ENCODE results near the gene CXCL3.

The CXCL3 gene

GRCh38 chr4:74015126-74015780, 23.2 kb downstream of the CXCL3 start:
- no peaks in the 10 kb centered on the region for H3K9me3 ChIP-seq (ENCODE audit: insufficient read depth, low read length)
- H3K9ac ChIP-seq (ENCODE audit: insufficient read length, low read depth): no peak overlapping the region
- H3K4me1 ChIP-seq (ENCODE audit: insufficient read depth, insufficient read length): no peaks in the 10 kb centered on the region
- no peak for DNase-seq (ENCODE audit: low read depth, low spot score)
- TF ChIP-seq YY1 (IDR thresholded peaks at IDR 0.05; ENCODE audit: insufficient read depth, insufficient read length) (no peak), ZNF274 (IDR thresholded peaks at IDR 0.05; ENCODE audit: low read depth, low read length) (no peak), SUZ12 (IDR thresholded peaks at IDR 0.05; ENCODE audit: extremely low read depth, insufficient read depth, insufficient read length) (no peak)
- no peaks in the 10 kb centered on the region for H3K27me3 ChIP-seq (ENCODE audit: insufficient read depth, insufficient read length)
- H3K36me3 ChIP-seq (ENCODE audit: insufficient read depth, insufficient read length, low read length): no peaks in the 10 kb centered on the region
- no peak overlapping the region for H3K4me3 ChIP-seq (ENCODE audit: insufficient read length, low read depth)

- Histone ChIP-seq H3K4me3 (ENCODE audit: insufficient read length, low read depth) (no peak overlapping the region), H3K9me3 (ENCODE audit: insufficient read depth, low read length) (no peaks in the 10 kb centered on the region), H3K27me3 (ENCODE audit: insufficient read depth, insufficient read length) (no peaks in the 10 kb centered on the region), H3K36me3 (ENCODE audit: insufficient read depth, insufficient read length, low read length) (no peaks in the 10 kb centered on the region), H3K4me1 (ENCODE audit: insufficient read depth, insufficient read length) (no peaks in the 10 kb centered on the region), H3K9ac (ENCODE audit: insufficient read length, low read depth) (no peak overlapping the region)
- TF ChIP-seq SUZ12 (IDR thresholded peaks at IDR 0.05; ENCODE audit: extremely low read depth, insufficient read depth, insufficient read length) (no peak), YY1 (IDR thresholded peaks at IDR 0.05; ENCODE audit: insufficient read depth, insufficient read length) (no peak), ZNF274 (IDR thresholded peaks at IDR 0.05; ENCODE audit: low read depth, low read length) (no peak)
- no peak for DNase-seq (ENCODE audit: low read depth, low spot score)
Observed at GRCh38 chr4:74014332-74014731, 24.2 kb downstream of the CXCL3 start.

GRCh38 chr4:74013264-74013663, 25.2 kb downstream of the CXCL3 start:
- no peak for DNase-seq (ENCODE audit: low read depth, low spot score)
- no peak overlapping the region for H3K4me3 ChIP-seq (ENCODE audit: insufficient read length, low read depth)
- TF ChIP-seq ZNF274 (IDR thresholded peaks at IDR 0.05; ENCODE audit: low read depth, low read length): no peak
- TF ChIP-seq SUZ12 (IDR thresholded peaks at IDR 0.05; ENCODE audit: extremely low read depth, insufficient read depth, insufficient read length): no peak
- no peak for TF ChIP-seq YY1 (IDR thresholded peaks at IDR 0.05; ENCODE audit: insufficient read depth, insufficient read length)
- H3K36me3 ChIP-seq (ENCODE audit: insufficient read depth, insufficient read length, low read length): no peaks in the 10 kb centered on the region
- H3K4me1 ChIP-seq (ENCODE audit: insufficient read depth, insufficient read length): no peaks in the 10 kb centered on the region
- H3K9ac ChIP-seq (ENCODE audit: insufficient read length, low read depth): no peak overlapping the region
- no peaks in the 10 kb centered on the region for H3K27me3 ChIP-seq (ENCODE audit: insufficient read depth, insufficient read length)
- no peaks in the 10 kb centered on the region for H3K9me3 ChIP-seq (ENCODE audit: insufficient read depth, low read length)

- Histone ChIP-seq H3K4me3 (ENCODE audit: insufficient read length, low read depth) (no peak overlapping the region), H3K4me1 (ENCODE audit: insufficient read depth, insufficient read length) (no peaks in the 10 kb centered on the region), H3K27me3 (ENCODE audit: insufficient read depth, insufficient read length) (no peaks in the 10 kb centered on the region), H3K9ac (ENCODE audit: insufficient read length, low read depth) (no peak overlapping the region), H3K9me3 (ENCODE audit: insufficient read depth, low read length) (no peaks in the 10 kb centered on the region), H3K36me3 (ENCODE audit: insufficient read depth, insufficient read length, low read length) (no peaks in the 10 kb centered on the region)
- TF ChIP-seq SUZ12 (IDR thresholded peaks at IDR 0.05; ENCODE audit: extremely low read depth, insufficient read depth, insufficient read length) (no peak), YY1 (IDR thresholded peaks at IDR 0.05; ENCODE audit: insufficient read depth, insufficient read length) (no peak), ZNF274 (IDR thresholded peaks at IDR 0.05; ENCODE audit: low read depth, low read length) (no peak)
- no peak for DNase-seq (ENCODE audit: low read depth, low spot score)
Observed at GRCh38 chr4:74012130-74012529, 26.4 kb downstream of the CXCL3 start.

- Histone ChIP-seq H3K4me1 (ENCODE audit: insufficient read depth, insufficient read length) (no peaks in the 10 kb centered on the region), H3K9ac (ENCODE audit: insufficient read length, low read depth) (no peak overlapping the region), H3K9me3 (ENCODE audit: insufficient read depth, low read length) (no peaks in the 10 kb centered on the region), H3K36me3 (ENCODE audit: insufficient read depth, insufficient read length, low read length) (no peaks in the 10 kb centered on the region), H3K27me3 (ENCODE audit: insufficient read depth, insufficient read length) (no peaks in the 10 kb centered on the region), H3K4me3 (ENCODE audit: insufficient read length, low read depth) (no peak overlapping the region)
- TF ChIP-seq ZNF274 (IDR thresholded peaks at IDR 0.05; ENCODE audit: low read depth, low read length): no peak
- no peak for TF ChIP-seq SUZ12 (IDR thresholded peaks at IDR 0.05; ENCODE audit: extremely low read depth, insufficient read depth, insufficient read length)
- no peak for TF ChIP-seq YY1 (IDR thresholded peaks at IDR 0.05; ENCODE audit: insufficient read depth, insufficient read length)
- no peak for DNase-seq (ENCODE audit: low read depth, low spot score)
Observed at GRCh38 chr4:74009307-74009706, 29.2 kb downstream of the CXCL3 start.

GRCh38 chr4:74006009-74006476, 32.4 kb downstream of the CXCL3 start:
- Histone ChIP-seq H3K9ac (ENCODE audit: insufficient read length, low read depth) (no peak overlapping the region), H3K4me3 (ENCODE audit: insufficient read length, low read depth) (no peak overlapping the region), H3K27me3 (ENCODE audit: insufficient read depth, insufficient read length) (no peaks in the 10 kb centered on the region), H3K4me1 (ENCODE audit: insufficient read depth, insufficient read length) (no peaks in the 10 kb centered on the region), H3K9me3 (ENCODE audit: insufficient read depth, low read length) (no peaks in the 10 kb centered on the region), H3K36me3 (ENCODE audit: insufficient read depth, insufficient read length, low read length) (no peaks in the 10 kb centered on the region)
- no peak for DNase-seq (ENCODE audit: low read depth, low spot score)
- no peak for TF ChIP-seq ZNF274 (IDR thresholded peaks at IDR 0.05; ENCODE audit: low read depth, low read length)
- TF ChIP-seq YY1 (IDR thresholded peaks at IDR 0.05; ENCODE audit: insufficient read depth, insufficient read length): no peak
- no peak for TF ChIP-seq SUZ12 (IDR thresholded peaks at IDR 0.05; ENCODE audit: extremely low read depth, insufficient read depth, insufficient read length)

- Histone ChIP-seq H3K4me1 (ENCODE audit: insufficient read depth, insufficient read length) (no peaks in the 10 kb centered on the region), H3K36me3 (ENCODE audit: insufficient read depth, insufficient read length, low read length) (no peaks in the 10 kb centered on the region), H3K9me3 (ENCODE audit: insufficient read depth, low read length) (no peaks in the 10 kb centered on the region), H3K9ac (ENCODE audit: insufficient read length, low read depth) (no peak overlapping the region), H3K4me3 (ENCODE audit: insufficient read length, low read depth) (no peak overlapping the region), H3K27me3 (ENCODE audit: insufficient read depth, insufficient read length) (no peaks in the 10 kb centered on the region)
- DNase-seq (ENCODE audit: low read depth, low spot score): no peak
- TF ChIP-seq SUZ12 (IDR thresholded peaks at IDR 0.05; ENCODE audit: extremely low read depth, insufficient read depth, insufficient read length) (no peak), ZNF274 (IDR thresholded peaks at IDR 0.05; ENCODE audit: low read depth, low read length) (no peak), YY1 (IDR thresholded peaks at IDR 0.05; ENCODE audit: insufficient read depth, insufficient read length) (no peak)
Observed at GRCh38 chr4:74005528-74005927, 33.0 kb downstream of the CXCL3 start.

All from NT2/D1 (cell line).